RPMI8226 (cell line): ENCODE measurements around the gene UAP1L1.
"Not testable (repeated sequence)": the region's sequence is repeated elsewhere in the genome, so short reads cannot be mapped to it uniquely, and the experiment has no call there.

ENCODE experiments used
- DNase-seq: peaks from one replicate; pipeline ENCODE4 v3.0.0-alpha.2; 2015

Gene UAP1L1, protein sequence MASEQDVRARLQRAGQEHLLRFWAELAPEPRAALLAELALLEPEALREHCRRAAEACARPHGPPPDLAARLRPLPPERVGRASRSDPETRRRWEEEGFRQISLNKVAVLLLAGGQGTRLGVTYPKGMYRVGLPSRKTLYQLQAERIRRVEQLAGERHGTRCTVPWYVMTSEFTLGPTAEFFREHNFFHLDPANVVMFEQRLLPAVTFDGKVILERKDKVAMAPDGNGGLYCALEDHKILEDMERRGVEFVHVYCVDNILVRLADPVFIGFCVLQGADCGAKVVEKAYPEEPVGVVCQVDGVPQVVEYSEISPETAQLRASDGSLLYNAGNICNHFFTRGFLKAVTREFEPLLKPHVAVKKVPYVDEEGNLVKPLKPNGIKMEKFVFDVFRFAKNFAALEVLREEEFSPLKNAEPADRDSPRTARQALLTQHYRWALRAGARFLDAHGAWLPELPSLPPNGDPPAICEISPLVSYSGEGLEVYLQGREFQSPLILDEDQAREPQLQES

DNA sequence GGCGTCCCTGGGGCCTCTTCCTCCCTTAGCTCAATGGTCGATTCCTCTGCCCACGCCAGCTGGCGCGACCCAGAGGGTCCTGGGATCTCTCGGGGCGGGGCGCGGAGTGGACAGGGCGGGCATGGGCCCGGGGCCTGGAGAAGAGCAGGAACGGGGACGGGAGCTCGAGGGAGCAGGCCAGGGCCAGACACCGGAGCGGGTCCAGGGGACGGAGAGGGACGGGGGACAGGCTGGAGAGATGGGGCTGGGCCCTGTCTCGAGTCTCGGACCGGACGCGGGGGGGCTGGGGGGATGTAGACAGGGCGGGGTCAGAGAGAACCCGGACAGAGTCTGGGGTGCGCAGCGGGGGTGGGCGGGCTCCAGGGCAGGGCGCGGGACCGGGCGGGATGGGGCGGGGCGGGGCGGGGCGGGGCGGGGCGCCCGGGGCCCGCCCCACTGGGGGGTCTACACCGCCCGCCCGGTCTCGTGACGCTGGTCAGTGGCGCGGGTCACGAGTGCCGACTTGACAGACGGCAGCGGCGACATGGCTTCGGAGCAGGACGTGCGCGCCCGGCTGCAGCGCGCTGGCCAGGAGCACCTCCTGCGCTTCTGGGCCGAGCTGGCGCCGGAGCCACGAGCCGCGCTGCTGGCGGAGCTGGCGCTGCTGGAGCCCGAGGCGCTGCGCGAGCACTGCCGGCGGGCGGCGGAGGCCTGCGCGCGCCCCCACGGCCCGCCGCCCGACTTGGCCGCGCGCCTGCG, at the start of gene UAP1L1:
UAP1L1 (plus strand) TSS at position 508 of the 738 bp plus-strand sequence; CDS start at position 524, 16 bp downstream.
- DNase-seq: peak; percentile 80

DNA sequence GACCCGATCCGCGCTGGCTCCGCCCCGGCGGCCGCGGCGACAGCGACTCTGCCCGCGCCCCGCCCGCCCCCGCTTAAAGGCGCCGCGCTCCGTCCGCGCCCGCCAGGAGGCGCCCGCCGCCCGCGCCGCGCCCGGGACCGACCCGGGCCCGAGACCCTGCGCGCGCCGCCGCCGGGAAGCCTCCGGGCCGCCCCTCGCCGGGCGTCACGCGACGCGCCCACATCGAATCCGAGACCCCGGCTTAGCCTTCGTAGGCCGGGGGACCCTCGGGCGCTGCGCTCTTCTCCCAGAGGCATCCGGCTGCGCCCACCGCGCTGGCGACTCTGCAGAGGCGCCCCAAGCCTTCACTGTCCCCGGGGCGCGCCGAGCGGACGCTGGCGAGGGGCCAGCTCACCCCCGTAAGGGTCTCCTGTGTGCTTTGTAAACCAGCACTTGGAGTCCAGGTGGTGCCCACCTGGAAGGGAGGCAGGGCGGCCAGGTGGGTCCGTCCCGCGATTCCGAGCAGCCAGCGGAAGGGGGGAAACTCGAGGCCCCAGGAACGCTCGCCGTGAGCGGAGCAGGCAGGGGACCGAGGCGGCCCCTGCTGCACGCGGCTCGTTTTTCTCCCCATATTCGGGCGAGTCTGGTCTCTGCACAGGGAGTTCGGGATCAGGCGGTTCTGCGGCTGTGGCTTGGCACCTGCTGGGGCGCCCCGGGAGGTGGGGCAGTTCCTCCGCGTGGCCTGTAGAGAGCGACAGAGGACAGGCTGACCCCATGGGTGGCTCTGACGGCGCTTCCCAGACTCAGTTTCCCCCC, 48.9 kb upstream of the UAP1L1 start:
- peak; percentile 90 for DNase-seq

DNA sequence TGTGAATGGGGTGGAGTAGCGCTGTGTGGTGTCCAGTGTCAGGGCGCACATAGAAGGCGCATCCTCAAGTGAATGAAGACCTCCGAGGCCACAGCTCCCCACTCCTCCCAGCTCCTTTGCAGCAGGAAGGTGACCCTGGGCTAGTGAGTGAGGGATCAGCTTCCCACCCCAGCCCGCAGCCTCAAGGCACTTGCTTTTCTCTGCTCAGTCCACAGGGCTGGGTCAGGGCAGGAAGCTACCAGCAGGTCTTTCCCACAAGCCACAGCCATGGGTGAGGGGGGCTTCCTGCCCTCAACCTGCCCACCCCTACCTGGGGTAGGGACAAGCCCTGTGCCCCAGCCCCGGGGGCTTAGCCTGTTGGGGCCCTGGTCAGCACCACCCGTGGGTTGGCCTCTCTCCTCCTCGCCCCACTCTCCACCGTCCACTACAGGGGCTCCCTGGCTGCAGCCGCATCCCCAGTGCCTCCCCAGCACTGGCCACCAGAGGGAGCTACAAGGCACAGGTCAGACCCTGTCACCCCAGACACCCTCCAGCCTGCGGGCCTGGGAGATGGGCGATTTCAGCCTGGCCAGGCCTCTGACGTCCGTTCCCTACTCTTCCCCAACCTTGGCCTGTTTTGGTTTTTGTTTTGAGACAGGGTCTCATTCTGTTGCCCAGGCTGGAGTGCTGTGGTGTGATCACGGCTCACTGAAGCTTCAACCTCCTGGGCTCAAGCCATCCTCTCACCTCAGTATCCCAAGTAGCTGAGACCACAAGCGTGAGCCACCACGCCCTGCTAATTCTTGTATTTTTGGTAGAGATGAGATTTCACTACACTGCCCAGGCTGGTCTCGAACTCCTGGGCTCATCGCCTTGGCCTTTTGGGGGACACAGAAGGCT, 48.0 kb upstream of the UAP1L1 start:
- DNase-seq: peak; percentile 87

DNA sequence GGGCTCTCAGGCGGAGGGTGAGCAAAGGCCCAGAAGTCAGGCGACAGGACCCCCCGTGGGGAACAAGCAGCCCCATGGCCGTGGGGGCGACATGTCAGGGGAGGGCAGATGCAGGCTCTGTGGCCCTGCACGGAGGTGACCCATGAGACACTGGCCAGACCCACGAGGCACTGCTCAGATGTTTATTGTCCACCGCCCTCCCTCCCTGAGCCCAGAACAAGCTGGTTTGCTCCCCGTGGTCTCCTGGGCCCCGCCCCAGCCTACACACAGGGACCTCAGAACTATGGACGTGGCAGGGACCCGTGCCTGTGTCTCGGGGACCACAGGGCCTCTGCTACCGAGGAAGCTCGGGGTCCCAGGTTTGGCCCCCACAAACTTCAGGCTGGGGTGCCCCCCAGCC, 47.3 kb upstream of the UAP1L1 start:
- no peak for DNase-seq

DNA sequence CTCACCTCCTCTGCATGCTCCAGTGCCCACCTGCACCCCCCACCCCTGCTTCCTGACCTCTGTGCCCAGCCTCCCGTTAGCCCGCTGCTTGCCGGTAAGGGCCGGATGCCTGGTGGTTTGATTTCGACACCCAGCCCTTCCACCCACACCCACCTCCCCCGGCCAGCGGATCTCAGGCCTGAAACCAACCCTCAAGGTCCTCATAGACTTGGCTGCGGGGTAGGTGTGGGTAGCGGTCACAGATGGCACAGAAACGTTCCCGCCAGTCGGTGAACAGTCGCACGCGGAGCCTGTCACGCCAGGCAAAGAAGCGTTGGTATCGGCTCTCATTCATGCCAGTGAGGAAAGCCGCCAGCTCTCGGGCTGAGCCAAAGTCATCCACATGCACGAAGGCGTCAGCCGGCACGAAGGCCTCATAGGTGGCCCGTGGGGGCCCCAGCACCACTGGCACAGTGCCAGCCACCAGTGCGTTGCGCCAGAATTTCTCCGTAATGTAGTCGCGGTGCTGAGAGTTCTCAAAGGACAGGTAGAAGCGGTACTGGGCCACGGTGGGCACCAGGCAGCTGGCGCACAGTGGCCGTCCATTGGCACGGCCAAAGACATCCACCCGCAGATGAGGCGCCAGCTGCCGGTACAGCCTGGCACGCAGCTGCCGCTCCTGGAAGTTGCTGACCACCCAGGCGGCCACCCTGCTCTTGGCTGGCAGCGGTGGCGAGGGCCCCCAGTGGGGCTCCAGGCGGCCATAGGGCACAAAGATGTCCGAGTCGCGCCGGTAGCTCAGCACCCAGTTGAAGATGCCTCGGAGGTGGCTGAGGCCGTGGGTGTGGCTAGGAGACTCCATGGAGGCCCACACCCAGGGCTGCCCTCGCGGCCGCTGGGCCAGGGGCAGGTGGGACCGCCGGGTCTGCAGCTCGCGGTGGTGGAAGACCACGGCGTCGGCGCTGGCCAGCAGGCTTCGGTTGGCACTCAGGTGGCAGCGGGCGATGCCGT, 46.5 kb upstream of the UAP1L1 start:
- peak; percentile 49 for DNase-seq

DNA sequence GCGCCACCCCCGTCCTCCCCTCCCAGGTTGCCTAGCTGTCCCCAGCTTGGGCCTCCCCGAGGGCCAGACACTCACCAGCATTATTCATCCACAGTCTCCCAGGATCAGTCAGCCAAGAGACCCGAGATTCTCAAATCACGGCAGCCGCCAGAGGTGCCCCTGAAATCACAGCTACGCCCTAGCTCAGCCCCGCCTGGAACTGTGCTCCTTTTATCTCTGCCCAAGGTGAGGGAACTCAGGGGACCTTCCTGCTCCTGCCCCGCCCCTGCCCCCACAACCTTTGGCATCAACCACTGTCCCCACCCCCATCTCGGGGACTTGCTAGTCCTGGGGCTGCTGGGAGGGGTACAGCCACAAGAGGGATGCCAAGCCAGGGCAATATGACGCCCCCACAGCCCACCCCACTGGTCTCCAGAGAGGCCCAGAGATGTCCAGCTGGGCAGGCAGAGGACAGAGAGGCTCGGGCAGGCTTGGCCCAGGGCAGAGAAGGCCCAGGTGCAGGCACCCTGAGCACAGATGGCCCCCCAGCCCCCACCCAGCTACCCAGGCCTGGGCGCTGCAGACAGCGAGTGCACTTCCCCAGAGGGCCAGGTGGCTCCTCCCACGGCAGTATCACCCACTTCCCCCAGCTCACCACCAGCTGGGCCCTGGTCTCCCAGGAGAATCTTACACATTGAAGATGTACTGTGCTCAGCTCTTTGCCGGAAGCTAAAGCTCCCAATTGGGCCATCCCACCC, 45.2 kb upstream of the UAP1L1 start, which contains the start of gene FUT7:
FUT7 (minus strand) TSS at position 185 of the 737 bp plus-strand sequence; CDS start at position 88, 97 bp downstream.
- DNase-seq: peak; percentile 81

DNA sequence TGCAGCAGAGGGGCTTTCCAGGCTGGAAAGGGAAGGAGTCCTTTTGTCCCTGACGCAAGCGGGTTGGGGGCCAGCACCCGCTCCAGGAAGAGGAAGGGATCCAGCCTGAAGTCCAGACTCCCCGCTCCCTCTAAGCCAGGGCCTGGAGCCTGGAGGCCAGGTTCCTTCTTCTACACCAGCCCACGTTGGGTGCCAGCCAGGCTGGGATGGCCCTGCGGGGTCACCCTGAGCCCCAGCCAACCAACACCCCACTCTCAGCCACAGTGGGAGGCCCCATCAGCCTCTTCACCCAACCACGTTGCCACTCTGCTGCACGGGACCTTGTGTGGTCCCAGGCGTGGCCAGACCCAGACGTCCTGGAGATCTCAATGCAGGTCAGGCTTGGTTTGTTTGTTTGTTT, 44.5 kb upstream of the UAP1L1 start:
- no peak for DNase-seq

DNA sequence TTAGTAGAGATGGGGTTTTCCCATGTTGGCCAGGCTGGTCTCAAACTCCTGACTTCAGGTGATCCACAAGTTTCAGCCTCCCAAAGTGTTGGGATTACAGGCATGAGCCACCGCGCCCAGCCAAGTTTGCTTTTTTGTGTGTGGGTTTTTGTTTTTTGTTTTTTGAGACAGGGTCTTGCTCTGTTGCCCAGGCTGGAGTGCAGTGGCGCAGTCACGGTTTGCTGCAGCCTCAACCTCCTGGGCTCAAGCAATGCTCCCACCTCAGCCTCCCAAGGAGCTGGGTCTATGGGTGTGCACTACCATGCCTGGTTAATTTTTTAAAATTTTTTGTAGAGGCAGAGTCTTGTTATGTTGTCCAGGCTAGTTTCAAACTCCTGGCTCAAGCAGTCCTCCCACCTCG, 43.8 kb upstream of the UAP1L1 start:
- DNase-seq: not testable (repeated sequence)

DNA sequence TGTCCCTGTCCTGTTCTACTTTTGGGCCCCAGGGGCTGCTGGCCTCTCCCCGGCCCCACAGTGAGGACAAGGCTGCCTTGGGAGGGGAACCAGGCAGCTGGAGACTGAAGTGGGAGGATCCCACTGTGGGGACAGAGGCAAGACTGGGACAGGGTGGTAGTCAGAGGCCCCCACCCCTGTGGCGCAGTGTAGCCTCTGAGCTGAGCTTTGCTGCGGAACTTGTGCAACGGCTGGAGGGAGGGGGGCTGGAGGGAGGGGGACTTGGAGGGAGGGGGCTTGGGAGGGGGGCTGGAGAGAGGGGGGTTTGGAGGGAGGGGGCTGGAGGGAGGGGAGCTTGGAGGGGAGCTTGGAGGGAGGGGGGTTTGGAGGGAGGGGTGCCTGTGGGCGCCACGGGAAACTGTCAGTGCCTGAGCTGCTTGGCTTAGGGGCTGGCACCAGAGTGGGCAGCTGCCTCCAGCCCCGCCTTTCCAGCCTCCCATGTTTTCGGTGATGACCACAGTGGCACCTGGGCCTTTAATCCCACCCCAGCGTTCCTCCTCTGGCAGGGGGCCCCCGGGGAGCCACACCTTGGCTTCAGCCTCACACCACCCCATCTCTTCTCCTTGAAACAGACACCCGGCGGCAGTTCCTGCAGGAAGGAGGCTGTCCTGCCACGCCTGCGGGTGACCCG, 43.1 kb upstream of the UAP1L1 start:
- DNase-seq: no peak

DNA sequence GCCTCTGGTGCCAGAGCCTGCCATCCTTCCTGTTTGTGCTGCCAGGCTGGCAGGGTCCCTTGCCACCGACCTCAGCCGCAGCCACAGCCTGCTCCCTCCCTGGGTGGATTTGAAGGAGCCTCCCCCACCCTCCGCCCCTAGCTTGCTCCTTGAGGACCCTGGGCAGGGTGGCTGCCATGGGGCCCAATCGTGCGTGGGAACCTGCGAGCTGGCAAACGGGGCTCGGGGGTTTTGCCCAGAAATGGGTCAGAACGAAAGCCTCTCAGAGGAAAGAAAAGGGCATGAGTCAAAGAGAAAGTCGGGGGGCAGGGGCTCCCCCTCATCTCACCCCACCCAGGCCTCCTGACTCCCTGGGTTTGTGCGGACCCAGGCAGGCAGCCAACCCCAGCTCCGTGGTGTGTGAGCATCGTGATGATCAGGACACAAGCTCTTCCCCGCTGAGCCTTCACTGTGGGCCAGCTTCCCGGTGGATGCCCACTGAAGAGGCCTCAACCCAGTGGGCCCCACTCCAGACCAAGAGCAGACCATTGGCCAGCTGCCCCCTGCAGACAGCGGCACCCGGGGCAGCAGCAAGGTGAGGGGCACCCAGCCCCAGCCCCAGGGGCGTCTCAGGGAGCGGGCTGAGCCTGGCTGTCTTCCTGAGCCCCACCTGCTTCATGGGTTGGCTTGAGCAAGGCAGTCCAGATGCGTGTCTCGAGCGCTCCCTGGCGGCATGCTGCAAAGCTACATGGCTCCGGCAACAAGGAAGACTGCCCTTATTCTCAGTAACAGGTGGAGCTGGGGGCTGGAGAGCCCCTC, 42.4 kb upstream of the UAP1L1 start:
- DNase-seq: peak; percentile 94

DNA sequence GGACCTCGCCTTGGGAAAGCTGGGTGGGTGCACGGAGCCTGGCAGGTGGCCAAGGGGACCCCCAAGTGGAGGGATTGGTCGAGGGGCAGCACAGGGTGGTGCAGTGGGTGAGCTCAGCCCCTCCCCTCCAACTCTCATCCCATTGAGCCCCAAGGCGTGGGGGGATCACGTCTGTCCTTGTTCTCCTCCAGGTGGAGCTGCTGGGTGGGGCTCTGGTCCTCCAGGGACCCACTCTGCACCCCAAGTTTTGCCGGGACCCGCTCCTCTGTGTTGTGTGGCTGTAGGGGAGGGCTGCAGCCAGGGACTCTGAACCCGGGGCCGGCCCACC, 41.8 kb upstream of the UAP1L1 start:
- no peak for DNase-seq

DNA sequence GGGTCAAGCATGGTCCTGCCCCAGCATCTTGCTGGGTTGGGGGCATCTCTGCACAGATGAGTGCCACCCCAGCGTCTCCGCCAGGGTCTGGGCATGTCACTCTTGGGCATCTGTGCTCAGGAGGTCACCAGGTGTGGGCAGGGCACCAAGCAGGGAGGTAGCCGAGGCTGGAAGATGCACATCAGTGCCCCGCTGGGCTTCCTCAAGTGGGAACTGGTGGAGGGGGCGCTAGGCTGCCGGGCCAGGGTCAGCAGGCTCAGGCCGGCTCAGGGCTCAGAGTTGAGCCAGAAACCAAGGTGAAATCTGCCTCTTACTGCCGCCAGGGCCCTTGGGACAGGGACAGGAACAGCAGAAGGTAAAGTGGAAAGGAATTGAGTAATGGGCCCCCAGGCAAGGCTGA, 41.4 kb upstream of the UAP1L1 start:
- no peak for DNase-seq

DNA sequence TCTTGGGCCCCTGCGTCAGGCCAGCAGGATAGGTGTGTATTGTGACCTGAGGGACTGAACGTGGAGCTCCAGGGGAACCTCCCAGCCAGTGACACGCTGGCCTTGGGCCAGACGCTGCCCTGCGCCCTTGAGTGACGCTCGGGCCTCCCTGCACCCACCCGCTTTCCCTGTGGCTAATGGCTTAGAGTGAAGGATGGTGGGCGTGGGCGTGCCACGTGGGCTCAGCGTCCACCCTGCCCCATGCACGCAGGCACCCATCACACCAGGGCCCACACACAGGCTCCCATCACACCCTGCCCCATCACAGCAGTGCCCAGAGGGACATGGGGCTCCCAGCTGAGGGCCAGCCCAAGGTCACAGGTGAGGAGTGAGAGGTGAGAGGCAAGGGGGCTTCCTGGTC, 40.3 kb upstream of the UAP1L1 start:
- no peak for DNase-seq

DNA sequence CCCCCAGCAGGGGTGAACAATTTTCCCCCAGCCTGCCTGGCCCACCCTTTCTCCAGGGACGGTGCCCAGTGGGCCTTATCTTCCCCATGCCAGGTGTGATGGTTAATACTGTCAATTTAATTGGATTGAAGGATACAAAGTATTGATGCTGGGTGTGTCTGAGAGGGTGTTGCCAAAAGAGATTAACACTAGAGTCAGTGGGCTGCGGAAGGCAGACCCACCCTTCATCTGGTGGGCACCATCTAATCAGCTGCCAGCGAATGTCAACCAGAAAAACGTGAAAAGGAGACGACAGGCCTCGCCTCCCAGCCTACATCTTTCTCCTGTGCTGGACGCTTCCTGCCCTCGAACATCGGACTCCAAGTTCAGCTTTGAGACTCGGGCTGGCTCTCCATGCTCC, 39.8 kb upstream of the UAP1L1 start:
- no peak for DNase-seq

DNA sequence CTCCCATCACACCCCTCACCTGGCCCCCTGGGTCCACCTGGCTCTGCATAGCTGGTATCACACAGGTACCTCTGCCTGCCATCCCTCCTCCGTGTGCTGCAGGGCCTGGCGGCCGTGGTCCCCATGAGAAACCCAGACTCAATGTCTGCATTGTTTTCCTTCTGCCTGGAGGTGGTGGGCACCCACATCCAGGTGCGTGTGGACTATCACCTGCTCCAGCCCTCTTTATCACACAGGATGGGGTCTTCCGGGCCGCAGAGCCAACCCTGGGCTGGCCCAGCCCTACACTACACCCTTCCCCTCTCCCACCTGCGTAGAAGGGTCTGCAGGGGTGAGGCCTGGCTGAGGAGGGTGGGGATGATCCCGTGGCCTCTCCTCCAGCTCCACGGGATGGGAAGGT, 38.4 kb upstream of the UAP1L1 start:
- DNase-seq: no peak

DNA sequence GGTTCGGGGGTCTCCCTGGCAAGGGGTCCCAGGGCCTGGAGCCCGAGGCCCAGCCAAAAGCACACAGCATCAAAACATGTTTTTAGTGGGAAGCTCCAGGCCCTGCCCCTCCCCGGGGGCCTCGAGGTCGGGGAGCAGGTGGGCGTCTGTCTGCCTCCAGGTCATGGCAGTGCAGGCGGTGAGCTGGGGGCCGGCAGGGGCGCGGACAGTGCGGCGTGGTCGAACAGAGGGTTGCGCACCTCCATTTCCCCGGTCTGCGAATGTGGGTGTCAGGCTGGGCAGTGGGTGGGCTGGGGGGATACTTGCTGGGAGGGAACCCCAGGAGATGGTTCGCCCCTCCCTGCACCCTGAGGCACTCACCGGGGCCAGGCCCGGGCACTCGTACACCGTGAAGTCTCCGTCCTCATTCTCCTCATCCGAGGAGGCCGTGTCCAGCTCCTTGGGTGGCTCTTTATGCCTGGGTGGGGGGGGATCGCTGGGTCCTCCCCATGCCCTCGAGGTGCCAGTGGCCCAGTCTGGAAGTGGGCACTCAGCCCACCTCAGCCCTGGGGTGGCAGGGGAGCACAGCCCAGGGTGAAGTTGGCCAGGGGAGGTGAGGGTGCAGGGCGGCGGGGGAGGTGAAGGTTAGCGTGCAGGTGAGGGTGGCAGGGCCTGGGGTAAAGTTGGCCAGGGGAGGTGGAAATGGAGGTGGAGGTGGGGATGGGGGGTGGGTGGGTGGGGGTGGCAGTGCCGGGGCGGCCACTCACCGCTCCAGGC, 37.5 kb upstream of the UAP1L1 start:
- DNase-seq: no peak

DNA sequence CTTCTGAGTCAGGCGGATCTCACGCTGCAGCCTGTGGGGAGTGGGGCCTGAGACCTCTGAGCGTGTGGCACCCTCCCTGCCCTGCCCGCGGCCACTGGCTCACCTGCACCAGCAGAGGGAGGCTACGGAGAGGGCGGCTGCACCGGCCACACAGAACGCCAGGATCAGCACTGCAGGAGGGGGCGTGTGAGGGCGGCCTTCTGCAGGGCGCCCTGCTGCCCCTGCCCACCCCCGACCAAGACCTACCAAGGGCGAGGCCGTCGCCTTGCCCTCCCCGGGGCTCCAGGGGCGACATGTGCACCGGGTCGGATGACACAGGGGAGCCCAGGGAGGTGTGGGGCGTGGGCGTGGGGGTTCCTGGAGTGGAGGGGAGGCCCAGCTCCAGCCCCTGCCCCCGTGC, 36.7 kb upstream of the UAP1L1 start:
- DNase-seq: no peak

DNA sequence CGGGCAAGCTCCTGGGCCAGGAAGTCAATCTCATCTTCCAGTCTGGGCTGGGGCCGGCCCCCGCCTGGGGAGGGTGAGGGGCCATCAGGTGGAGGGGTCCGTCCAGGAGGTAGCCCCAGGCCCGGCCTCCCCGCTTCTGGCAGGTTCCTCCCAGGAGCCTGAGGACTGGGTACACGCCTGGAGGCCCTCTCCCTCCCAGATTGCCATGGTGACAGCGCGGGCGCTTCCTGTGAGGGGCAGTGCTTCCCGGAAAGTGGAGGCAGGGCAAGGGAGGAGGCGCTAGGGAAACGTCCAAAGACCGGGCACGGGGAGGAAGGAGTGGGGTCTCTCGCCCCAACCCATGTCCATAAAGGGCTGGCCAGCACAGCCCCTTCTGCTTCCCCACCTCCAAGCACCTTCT, 36.2 kb upstream of the UAP1L1 start:
- DNase-seq: no peak
